GM12878 (cell line): ENCODE data around the gene REEP3. TPM values are rescaled to one million over a fixed set of nuclear protein-coding genes. Genes with fewer than 3 reads are reported as not detected.

ENCODE experiments used
- ATAC-seq: fragments of 200-7000 bp; cut with Tn5 transposase; 3 replicates; pipeline ENCODE4 v1.9.1; 2020; ENCODE audit warnings: mild to moderate bottlenecking, moderate library complexity
- BruUV-seq: library from RNA; stranded (reverse); fragments of 400-500 nt; replicated peaks from 2 replicates; lab custom pipeline; 2021; lab: Mats Ljungman, UMichigan
- CTCF ChIA-PET: fragments of 300-600 bp; sonication (Branson Sonifier 250); formaldehyde crosslinking; extraction: SDS; loops from one replicate; lab custom pipeline; 2021; ENCODE audit warnings: inconsistent platforms; lab: Yijun Ruan, JAX
- POLR2A ChIA-PET: fragments of 350-600 bp; formaldehyde crosslinking; extraction: SDS; loops from one replicate; lab custom pipeline; 2021; ENCODE audit warnings: inconsistent platforms; lab: Charles Lee
- RAD21 ChIA-PET: fragments of 300-600 bp; sonication (Branson Sonifier 250); formaldehyde crosslinking; loops from one replicate; lab custom pipeline; 2023; ENCODE audit warnings: antibody characterized with exemption; ENCODE audit not compliant: unreplicated experiment; lab: Charles Lee
- SMC1A ChIA-PET: fragments of 300-600 bp; sonication (Branson Sonifier 250); formaldehyde crosslinking; loops from one replicate; lab custom pipeline; 2023; ENCODE audit not compliant: unreplicated experiment, uncharacterized antibody; lab: Charles Lee
- DNase-seq: peaks from one replicate; pipeline ENCODE4 v3.0.0-alpha.2; 2011; ENCODE audit warnings: low read depth, low spot score
- FAIRE-seq: peaks from 3 replicates; lab custom pipeline; 2011; peaks lifted over from hg19 to GRCh38; lab: Jason Lieb, UNC
- H2AFZ ChIP-seq: 2 replicates; pipeline ENCODE4 v1.6.0; 2011; ENCODE audit warnings: low read depth, low read length, control low read depth; ENCODE audit not compliant: control insufficient read depth
- H3K27ac ChIP-seq: 2 replicates; pipeline ENCODE4 v1.5.1; 2011; ENCODE audit warnings: control low read depth; ENCODE audit not compliant: control insufficient read depth, insufficient read depth
- H3K27me3 ChIP-seq, 2 experiments: replicated peaks in 1 of 2; 2 replicates each; pipeline versions ENCODE4 v1.6.0 to v1.6.1; 2011; ENCODE audit warnings: low read length in 1 of 2; ENCODE audit not compliant: control insufficient read depth in 2 of 2, insufficient read depth in 2 of 2
- H3K36me3 ChIP-seq, 2 experiments: 2 replicates each; pipeline ENCODE4 v1.5.1; 2011; ENCODE audit warnings: low read length in 1 of 2; ENCODE audit not compliant: control insufficient read depth in 2 of 2, insufficient read depth in 2 of 2
- H3K4me1 ChIP-seq: 2 replicates; pipeline ENCODE4 v1.6.1; 2011; ENCODE audit warnings: mild to moderate bottlenecking, low read length, moderate library complexity, mixed read lengths; ENCODE audit not compliant: control insufficient read depth, insufficient read depth
- H3K4me2 ChIP-seq: 2 replicates; pipeline ENCODE4 v1.6.0; 2011; ENCODE audit warnings: control low read depth; ENCODE audit not compliant: control insufficient read depth, insufficient read depth
- H3K4me3 ChIP-seq: fragments of 200-600 bp; sonication (generic); 2 replicates; pipeline ENCODE4 v1.5.1; 2016
- H3K79me2 ChIP-seq: 2 replicates; pipeline ENCODE4 v1.6.0; 2011; ENCODE audit warnings: low read length; ENCODE audit not compliant: control insufficient read depth, insufficient read depth
- H3K9ac ChIP-seq: 2 replicates; pipeline ENCODE4 v1.8.0; 2011; ENCODE audit warnings: low read length, control low read depth, mixed read lengths; ENCODE audit not compliant: control insufficient read depth, insufficient read depth
- H3K9me3 ChIP-seq: replicated peaks from 3 replicates; pipeline ENCODE4 v1.5.1; 2011; ENCODE audit warnings: mild to moderate bottlenecking, low read length; ENCODE audit not compliant: control insufficient read depth, insufficient read depth
- H4K20me1 ChIP-seq: 2 replicates; pipeline ENCODE4 v1.6.0; 2011; ENCODE audit not compliant: control insufficient read depth, insufficient read depth
- BMI1 ChIP-seq: fragments of 450-650 bp; IDR thresholded peaks from 2 replicates; pipeline ENCODE4 v1.6.1; 2016; ENCODE audit warnings: mild to moderate bottlenecking, moderate library complexity, borderline replicate concordance
- CBFB ChIP-seq: IDR thresholded peaks from 2 replicates; pipeline ENCODE4 v1.6.1; 2016; ENCODE audit warnings: antibody characterized with exemption, low read depth
- CREB1 ChIP-seq: IDR thresholded peaks from 2 replicates; pipeline ENCODE4 v1.6.1; 2012; ENCODE audit warnings: low read depth, mild to moderate bottlenecking, inconsistent platforms
- ETV6 ChIP-seq, 2 experiments: fragments of 450-650 bp in 1 of 2; IDR thresholded peaks in 1 of 2; conservative IDR thresholded peaks in 1 of 2; 2 replicates each; pipeline ENCODE4 v1.6.1; 2014; ENCODE audit warnings: antibody characterized with exemption in 1 of 2, borderline replicate concordance in 1 of 2, low read depth in 1 of 2, mild to moderate bottlenecking in 1 of 2, moderate library complexity in 1 of 2
- IRF5 ChIP-seq: fragments of 450-650 bp; IDR thresholded peaks from 2 replicates; pipeline ENCODE4 v1.6.1; 2017; ENCODE audit warnings: borderline replicate concordance
- MYB ChIP-seq: fragments of 150-350 bp; IDR thresholded peaks from 2 replicates; pipeline ENCODE4 v1.6.1; 2014; ENCODE audit warnings: mild to moderate bottlenecking, low read depth, low read length, borderline replicate concordance
- PML ChIP-seq: IDR thresholded peaks from 2 replicates; pipeline ENCODE4 v1.6.1; 2012; ENCODE audit warnings: low read length, inconsistent platforms
- SMAD1 ChIP-seq: fragments of 450-650 bp; IDR thresholded peaks from 2 replicates; pipeline ENCODE4 v1.6.1; 2018; ENCODE audit warnings: mild to moderate bottlenecking, low read depth; ENCODE audit not compliant: partially characterized antibody
- USF2 ChIP-seq: IDR thresholded peaks from 2 replicates; pipeline ENCODE4 v1.6.1; 2011; ENCODE audit warnings: low read depth, low read length, improper control_type of control experiment, borderline replicate concordance
- whole genome bisulfite sequencing: methylation state at CpG from one replicate; pipeline ENCODE4 v1.1.6; 2016; ENCODE audit warnings: low lambda C conversion rate; ENCODE audit not compliant: insufficient replicate concordance, insufficient coverage; ENCODE audit errors: missing lambda C conversion rate; 5-methylcytosine and 5-hydroxymethylcytosine counted together
- in situ Hi-C: fragments of 300-500 bp; cut with MboI; formaldehyde crosslinking; loops from 9 replicates; pipeline ENCODE4 v1.14.3; 2018; ENCODE audit warnings: mixed read lengths
- intact Hi-C: fragments of 100-400 bp; cut with micrococcal nuclease; formaldehyde crosslinking; loops from one replicate; pipeline ENCODE4 v1.14.2; 2022; ENCODE audit not compliant: unreplicated experiment
- polyA plus RNA-seq, 11 experiments: library from polyadenylated mRNA; depleted of rRNA in 4 of 11; unstranded in 6 of 11; stranded (reverse) in 5 of 11; fragments of >200 nt; fragmentation: Nextera tagmentation in 4 of 11; fragmentation: Illumina TruSeq in 1 of 11; extraction: Ambion mirVana in 4 of 11; extraction: Trizol in 1 of 11; gene quantifications; 1 replicate in 1 of 11; 2 replicates in 10 of 11; pipeline versions ENCODE4 v1.2.1 to v1.2.3, GENCODE V29; 2011 to 2016; ENCODE audit warnings: inconsistent platforms in 2 of 11, missing spikeins in 2 of 11, low read depth in 1 of 11
- total RNA-seq, 4 experiments: library from RNA; depleted of rRNA in 3 of 4; stranded (reverse); fragments of >200 nt in 3 of 4; fragmentation: Illumina TruSeq in 1 of 4; extraction: Trizol in 1 of 4; gene quantifications; 2 replicates each; pipeline versions ENCODE4 v1.2.1 to v1.2.3, GENCODE V29; 2013 to 2021

The REEP3 gene
- total and polyA plus RNA-seq, 10 of the 15 experiments (the other 5 are each of a cell fraction or from before 2014, with no cell fraction given), result 4.9 to 25.9 (median 16.2) TPM

DNA sequence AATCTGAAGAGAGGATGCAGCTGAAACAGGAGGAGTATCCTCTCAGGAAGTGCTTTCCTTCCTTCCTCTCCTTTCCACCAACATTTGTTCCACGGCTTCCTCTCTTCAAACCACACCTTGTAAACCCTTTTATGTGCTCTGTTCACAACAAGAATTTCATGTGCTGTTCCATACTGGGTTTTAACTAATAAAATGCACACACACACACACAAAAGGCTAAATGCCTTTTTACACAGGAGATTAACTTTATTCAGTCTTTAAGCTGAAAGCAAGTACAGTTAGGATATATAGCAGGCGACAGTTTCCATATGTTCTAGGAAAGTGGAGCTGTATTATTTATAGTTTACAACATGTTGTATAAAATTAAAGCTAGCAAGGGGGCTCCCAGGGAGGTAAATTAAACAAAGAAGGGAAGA is 106.7 kb downstream of the REEP3 start:
- Histone ChIP-seq H3K27me3 (no peaks in the 10 kb centered on the region), H3K79me2 (no peaks in the 10 kb centered on the region), H3K36me3 (no peaks in the 10 kb centered on the region), H3K9ac (no peak overlapping the region), H2AFZ (peak overlapping the region; percentile 35), H3K9me3 (no peaks in the 10 kb centered on the region), H4K20me1 (no peaks in the 10 kb centered on the region), H3K27ac (peak overlapping the region; percentile 89), H3K4me2 (peak overlapping the region; percentile 85), H3K4me3 (peak overlapping the region; percentile 87; the same call in 1 of the 2 replicates), H3K4me1 (peaks cover 9% of the 10 kb centered on the region; the same call in 1 of the 2 replicates)
- SMC1A ChIA-PET, result interaction anchor here (0.6 to 6.4 kb wide), 45 partner anchors 9 to 1100 kb away, joined by 3 to 107 read pairs (median 4); partner anchors contain the start of genes JMJD1C and NRBF2
- in situ Hi-C loops (no loop called here), intact Hi-C loops (loop anchor here (2.0 kb wide), 7 partner anchors 93 to 453 kb away; partner anchors contain the start of genes JMJD1C and REEP3)
- no peak for FAIRE-seq
- BruUV-seq, result no TSS peak
- ATAC-seq, result no peak
- 48% methylated on average over 2 of the region's 2 CpGs for WGBS
- TF ChIP-seq USF2, result no peak
- TF ChIP-seq BMI1, result no peak
- no peak for TF ChIP-seq IRF5
- 0 out of 4 replicates have a peak, but pooled peaks of 1 of the 2 experiments have one; percentile 11 for TF ChIP-seq ETV6 (conservative IDR thresholded peaks at IDR 0.05 in 1 of 2, IDR thresholded peaks at IDR 0.05 in 1 of 2; ENCODE audit: borderline replicate concordance in 1 of 2, low read depth in 1 of 2)
- TF ChIP-seq CREB1, result no peak
- TF ChIP-seq SMAD1, result no peak
- no peak for TF ChIP-seq CBFB
- TF ChIP-seq PML, result 0 out of 2 replicates have a peak, but pooled peaks have one; percentile 6
- no peak for TF ChIP-seq MYB
- POLR2A ChIA-PET, result interaction anchor here (0.6 to 2.2 kb wide), 9 partner anchors 80 to 537 kb away, joined by 3 to 8 read pairs (median 4); no protein-coding TSS in a partner anchor
- RAD21 ChIA-PET, result interaction anchor here (0.8 to 6.0 kb wide), 30 partner anchors 9 to 623 kb away, joined by 3 to 96 read pairs (median 5); partner anchors contain the start of genes NRBF2 and REEP3
- DNase-seq, result no peak
- CTCF ChIA-PET, result interaction anchor here (0.7 to 9.3 kb wide), 25 partner anchors 8 to 470 kb away, joined by 3 to 188 read pairs (median 4); no protein-coding TSS in a partner anchor
